Measurements from ENCODE around the gene POU6F1.
A peak's percentile ranks its signal among the peaks of the same experiment; 100 is the strongest.

POU6F1 gene

DNA sequence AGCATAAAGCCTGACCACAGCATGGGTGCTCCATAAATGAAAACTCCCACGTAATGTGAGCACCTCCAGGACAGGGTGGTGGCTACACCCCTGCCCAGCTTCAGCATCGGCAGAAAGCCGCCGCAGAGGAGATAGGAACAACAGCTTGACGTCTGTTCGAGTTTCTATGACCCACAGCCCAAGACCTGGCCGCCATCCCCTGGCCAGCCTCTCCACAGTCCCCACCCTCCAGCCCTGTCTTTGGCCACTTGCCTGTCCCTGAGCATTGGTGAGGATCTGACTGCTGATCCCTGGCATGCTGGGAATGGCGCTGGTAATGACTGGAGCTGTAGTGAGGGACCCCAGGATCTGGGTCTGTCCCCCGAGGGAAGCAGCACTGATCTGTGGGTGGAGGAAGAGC, 21.3 kb downstream of the POU6F1 start:
- DNase-seq = no peak

DNA sequence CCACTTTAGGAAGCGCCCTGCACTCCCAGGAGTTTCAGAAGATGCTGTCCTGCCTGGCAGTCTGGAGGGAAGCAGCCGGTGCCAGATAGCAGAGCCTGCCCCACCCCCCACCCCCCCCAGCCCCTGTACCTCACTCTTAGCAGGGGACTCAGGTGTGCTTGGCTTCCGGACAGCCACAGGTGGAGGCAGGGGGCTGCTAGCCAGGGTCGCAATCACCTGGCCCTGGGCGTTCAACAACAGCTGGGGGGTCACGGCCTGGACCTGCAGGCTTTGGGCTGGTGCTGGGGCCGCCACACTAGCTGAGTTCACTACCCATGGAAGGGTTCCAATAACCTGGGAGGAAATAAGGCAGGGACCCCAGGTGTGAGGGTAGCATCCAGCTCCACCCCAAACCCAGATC, 22.0 kb downstream of the POU6F1 start:
- no peak for DNase-seq

DNA sequence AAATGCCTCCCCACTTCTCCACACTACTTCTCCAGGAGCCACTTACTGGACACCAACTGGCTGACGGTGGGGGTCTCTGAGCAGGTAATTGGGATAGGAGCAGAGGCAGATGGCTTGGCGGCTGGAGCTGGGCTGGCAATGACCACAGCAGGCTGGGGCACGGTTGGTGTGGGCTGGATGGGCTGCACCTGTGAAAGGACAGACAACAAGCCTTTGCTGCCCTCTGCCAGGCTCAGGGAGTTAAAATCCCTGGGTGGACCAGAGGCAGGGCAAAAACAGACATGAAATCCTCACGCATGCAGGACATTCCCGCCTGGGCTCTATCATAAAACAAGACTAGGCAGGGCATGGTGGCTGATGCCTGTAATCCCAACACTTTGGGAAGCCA, 25.6 kb downstream of the POU6F1 start:
- no peak for DNase-seq

DNA sequence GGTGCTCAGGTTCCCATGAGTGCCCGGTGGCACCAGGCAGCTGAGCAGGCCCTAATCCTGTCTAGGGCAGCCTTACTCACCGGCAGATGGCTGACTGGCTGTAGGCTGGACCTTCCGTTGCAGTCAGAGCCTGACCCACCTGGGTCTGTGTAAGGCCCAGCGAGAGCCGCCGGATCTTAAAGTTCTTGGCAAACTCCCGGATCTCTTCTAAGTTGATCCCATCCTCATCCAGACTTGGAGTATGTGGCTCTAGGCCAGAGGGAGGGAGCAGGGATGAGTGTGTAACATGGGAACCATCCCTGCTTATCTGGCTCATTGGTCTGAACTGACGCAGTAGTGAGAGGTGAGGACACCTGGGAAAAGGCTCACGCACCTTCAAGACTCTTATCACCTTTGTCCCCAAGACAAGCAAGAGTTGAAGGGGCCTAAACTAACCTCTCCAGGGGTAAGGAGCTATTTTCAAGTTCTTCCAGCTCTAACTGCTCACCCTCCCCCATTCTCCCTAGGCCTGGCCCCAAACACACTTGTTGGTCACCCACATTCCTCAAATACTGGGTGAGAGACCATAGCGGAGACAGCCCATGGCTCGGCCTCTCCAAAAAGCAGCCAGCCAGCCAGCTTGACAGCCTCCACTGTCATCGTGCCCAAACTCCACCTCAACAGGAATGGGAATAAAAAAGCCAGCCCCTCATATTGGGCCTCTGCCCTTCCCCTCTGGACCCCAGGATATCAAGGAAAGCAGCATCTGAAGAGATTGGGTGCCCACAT, 26.2 kb downstream of the POU6F1 start:
- no peak for DNase-seq

DNA sequence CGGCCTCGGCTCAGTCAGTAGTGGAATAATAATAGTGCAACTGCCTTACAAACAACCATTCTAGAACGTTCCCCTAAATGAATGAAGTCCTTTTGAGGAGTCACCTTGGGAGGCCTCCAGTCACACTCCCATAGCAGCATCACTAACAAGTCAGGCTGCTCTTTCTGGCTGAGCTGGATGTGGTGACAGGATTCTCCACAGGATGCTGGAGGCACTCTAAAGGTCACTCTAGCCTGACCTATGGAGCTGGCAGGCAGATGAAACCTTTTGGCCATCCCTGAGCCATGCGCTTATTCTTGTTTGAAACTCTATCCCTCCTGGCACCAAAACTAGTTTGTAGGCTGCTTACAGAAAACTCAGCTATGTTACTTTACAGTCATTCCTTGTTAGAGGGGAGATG, 27.0 kb downstream of the POU6F1 start:
- no peak for DNase-seq

DNA sequence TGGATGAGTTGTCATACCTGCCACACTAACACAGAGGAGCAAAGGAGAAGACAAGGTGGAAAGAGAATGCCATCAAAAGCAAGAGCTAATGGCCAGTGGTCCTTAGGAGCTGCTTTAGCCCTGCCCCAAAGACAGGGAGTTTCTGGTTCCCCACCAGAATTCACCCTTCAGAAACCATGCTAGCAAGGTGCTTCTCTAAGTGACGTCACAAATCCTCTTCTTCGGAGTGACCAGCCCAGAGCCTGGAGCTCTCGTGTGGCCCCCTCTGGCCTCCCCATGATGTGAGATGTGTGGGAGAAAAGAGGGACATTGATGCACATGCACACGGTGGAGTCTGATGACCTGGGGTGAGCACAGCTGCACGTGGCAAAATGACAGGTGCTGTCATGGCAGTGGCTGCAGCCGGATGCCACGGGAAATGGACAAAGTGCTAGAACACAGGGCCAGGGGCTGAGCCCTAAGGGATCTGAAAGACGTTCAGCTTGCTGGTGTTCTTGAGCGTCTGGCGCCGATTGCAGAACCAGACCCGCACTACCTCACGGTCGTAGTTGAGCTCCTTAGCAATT, 28.0 kb downstream of the POU6F1 start:
- no peak for DNase-seq

DNA sequence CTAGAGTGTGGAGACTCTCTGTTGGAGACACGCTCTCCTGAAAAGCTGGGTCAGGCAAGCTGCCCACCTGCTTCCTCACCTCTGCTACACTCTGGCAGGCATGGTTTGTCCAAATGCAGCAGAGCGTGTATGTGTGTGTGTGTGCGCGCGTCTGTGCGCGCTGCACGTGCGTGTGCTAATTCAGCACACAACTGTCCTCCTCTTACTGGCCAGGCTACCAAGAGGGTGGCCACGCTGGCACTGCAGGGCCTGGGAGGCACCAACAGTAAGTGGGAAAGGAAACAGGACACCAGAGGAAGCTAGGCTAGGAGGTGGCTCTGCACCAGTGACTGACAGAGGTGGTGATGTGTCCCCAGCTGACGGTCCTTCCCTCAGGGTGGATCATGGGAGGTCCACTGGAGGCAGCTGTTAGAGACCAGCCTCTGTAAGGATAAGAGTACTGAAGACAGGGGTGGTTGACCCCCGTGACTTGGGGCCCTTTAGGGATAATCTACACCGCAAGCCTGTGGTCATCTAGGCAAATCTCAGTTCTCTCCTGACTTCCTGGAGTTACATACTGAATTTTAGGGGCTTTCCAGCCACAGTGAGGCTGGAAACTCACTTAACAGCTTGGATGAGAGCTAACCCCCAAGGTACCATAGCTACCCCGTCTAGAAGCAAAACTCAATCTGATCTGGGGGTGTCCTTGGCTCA, 29.4 kb downstream of the POU6F1 start:
- no peak for DNase-seq

DNA sequence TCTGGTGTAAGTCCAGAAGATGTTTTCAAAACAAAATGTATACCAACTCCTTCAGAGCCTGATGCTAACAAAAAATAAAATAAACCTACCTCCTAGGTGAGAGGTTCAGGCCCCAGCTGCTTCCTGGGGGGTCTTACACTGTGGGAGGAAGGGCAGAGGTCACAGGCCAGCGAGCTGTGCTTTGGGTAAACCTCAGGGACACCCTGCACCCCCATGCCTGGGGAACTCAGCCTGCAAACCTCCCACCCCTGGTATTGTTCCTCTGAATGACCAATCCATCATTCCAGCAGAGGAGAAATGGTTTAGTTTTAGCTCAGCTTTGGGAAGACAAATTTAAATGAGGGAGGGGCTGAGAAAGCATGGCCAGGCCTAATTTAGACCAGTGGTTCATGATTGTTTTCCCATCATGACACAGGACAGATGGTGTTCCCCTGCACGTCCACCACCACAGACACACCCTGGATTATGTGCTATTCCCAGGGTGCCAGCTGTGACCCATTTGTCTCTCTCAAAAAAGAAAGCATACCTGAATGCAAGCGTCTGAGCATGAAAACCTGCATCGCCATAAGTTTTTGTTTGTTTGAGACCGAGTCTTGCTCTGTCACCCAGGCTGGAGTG, 30.4 kb downstream of the POU6F1 start:
- no peak for DNase-seq

DNA sequence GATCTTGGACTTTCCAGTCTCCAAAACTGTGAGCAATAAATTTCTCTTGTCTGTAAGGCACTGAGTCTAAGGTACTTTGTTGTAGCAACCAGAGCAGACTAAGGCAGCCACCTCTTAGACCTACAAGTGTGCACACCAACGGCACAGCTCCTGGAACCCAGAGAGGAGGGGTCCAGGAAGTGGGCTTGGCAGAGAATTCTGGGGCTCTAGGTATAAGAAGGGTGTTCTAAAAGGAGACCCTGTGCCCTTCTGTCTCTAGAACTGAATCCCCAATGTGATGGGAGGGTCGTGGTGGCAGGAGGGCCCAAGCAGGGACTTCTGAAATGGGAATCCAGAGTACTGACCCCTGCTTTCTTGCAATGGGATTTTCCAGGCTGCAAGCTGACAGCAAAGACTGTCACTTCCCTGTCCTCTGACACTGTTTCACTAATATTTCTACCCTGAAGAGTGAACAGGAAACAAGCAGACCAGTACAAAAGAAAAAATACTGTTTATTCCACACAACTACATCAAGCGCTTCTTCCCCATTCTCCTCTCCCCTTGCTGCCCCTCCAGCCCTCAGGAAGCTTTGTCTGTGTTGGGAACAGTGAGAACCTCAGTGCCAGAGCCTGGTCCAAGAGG, 31.3 kb downstream of the POU6F1 start:
- no peak for DNase-seq

DNA sequence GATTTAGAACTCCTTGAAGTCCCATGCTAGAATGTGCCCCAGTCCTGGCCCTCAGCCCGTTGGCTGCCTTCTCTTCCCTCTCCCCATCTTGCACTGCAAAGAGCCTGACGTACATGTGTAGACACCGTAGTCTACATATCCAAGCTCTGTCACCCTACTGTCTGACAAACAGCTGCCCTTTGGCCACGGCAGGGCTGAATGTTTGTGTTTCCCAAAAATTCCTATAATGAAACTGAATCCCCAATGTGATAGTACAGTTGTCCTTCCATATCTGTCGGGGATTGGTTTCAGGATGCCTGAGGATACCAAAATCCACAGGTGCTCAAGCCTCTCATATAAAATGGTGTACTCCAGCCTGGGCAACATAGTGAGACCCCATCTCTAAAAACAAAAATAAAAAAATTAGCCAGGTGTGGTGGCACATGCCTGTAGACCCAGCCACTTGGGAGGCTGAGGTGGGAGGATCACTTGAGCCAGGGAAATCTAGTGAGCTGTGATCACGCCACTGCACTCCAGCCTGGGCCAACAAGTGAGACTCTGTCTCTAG, 32.6 kb downstream of the POU6F1 start:
- DNase-seq = no peak

DNA sequence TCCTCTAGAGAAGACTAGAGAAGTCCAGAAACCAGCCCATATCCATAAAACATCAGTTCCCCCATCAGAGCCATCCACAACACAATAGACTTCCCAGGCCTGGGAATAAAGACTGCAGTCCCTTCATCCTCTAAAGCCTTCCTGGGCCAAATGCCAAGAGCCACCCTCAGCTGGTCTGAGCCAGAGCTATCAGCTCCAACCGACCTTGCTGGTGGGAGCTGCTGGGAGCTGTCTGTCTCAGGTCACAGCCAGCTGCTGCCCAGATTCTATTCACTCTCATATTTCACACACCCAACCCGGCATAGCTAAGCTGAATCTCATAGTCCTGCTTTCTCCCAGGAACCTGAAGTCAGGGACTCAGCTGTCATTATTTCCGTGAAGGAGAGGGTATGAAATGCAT, 34.0 kb downstream of the POU6F1 start:
- peak; percentile 58 for DNase-seq

DNA sequence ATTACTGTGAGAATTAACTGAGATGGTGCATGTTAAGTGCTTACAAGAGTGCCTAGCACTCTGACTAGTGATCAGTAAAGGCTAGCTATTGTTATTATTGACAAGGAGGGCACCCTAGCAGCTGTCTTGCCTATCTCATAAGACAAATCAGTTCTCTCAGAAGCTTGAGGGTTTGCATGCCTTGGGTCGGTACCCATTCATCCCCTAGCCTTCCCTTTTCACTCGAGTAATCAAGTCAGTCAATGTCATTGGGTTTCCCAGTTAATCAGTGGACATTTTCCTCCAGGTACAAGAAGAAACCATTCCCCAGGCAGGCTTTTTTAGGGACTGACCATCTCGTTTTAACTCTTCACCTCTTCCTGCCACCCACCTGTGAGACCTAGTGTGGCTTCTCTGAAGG, 34.5 kb downstream of the POU6F1 start:
- no peak for DNase-seq

DNA sequence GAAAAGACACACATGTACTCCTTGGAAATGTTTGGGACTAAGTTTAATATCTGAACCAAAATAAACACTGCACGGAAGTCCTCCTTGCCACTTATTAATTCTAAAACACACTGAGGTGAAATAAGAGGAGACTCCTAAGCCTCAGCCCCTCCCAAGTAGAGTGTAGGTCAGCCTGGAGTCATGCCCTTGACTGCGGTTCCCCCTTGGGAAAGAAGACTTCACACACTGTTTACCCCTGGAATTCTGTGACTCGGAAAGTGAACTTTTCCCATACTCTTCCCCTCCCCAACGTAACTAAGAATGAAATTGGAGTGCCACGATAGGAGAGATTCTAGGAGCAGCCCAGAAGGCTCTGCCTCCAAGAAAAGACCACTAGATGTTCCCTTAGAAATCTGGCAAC, 36.3 kb downstream of the POU6F1 start:
- no peak for DNase-seq

DNA sequence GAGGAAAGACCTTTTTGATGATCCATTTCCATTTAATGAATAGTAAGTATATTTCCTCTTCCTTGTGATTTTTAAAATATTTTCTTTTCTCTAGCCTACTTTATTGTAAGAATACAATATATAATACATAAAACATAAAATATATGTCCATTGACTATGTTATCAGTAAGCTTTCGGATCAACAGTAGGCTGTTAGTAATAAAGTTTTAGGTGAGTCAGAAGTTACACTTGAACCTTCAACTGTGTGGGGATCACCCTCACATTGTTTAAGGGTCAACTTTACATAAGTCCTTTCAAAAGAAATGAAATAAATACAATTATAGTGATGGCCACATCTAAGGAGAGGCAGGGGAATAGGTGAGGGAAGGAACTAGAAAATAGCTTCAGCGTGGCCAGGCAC, 40.0 kb downstream of the POU6F1 start:
- DNase-seq = no peak

DNA sequence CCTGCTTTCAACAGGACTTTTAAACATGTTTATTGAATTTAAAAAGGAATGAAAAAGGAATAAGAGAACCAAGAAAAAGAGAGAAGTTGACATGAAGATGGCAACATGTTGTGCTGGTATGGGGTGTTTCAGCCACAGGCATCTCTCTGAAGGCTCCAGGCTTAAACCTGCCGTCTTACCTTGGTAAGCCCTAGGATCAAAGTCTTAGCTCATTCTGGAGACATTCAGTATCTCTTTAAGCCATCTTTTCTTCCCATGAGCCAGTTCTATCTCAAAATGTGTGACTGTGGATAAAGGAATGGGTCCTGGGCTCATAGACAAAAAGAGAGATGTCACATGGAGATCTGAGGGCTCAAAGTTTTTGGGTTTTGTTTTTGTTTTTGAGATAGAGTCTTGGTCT, 43.4 kb downstream of the POU6F1 start:
- no peak for DNase-seq

DNA sequence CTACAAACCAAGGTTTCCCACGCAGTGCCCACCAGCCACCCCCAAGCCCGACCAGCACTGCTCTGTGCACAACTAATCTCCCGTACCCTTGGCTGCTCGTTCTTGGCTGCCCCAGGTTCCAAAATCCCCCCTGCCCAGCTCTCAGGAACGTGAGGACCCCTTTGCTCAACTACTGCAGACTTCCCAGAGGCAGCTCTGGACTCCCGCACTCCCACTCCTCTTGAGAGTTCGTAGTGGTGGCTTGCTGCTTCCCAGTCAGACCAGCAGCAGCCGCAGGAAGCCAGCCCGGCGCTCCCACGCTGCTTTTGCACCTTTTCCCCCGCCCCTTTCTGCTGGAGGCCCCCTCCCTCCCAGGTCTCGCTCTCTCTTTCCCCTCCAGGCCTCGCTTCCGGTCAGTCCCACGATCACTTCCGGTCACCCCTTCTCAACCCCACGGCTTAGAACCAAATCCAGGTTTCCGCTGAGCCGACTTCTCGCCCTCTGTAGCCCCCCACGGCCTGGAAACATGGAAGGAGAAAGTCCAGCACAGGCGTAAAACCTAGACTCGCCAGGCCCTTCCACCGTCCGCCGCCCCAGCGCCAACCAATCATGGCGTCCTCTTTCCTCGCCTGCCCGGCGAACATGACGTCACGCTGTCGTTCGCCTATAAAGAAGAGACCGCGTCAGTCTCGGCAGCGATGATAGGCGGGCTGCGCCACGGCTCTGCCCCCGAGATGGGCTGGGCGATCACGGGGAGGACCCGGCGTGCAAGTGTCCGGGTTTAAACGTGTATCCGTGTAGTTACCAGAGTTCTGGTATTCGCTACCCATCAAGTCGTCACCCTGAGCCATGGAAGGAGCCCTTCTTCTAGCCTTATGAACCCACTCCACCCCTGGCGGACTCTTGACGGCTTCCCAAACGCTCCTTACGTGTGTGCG, 45.1 kb downstream of the POU6F1 start, which contains the start of gene TFCP2:
Gene TFCP2 (minus strand): TSS at position 621 of the 917 bp plus-strand sequence. CDS start 713 bp downstream, outside the sequence.
- DNase-seq = peak; percentile 97

DNA sequence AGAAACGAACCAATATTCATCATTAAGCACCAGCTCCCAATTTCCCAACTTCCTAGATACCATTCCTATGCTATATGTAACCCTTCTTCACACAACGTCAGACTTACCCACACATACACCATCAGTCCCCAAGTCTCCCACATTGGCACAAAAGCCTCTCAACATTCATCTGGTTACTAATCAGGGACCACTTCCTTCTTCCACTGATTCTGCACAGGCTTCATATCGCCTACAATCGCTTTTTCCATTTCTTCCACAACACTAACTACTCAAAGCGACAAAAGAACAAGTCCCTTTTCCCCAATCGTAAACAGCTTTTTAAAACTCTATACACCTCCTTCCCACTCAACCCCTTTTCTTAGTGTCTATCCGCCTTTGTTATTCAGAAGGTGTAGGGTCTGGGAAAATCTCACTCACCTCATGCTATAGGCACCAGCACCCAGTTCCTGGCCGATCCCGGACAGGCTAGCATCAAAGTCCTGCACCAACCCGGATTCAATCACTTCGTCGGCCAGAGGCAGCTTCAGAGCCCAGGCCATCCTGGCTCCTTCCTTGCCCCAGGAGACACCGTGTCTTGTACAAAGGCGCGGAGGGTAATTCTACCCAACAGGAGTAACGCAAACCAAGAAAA, 45.9 kb downstream of the POU6F1 start:
- no peak for DNase-seq

DNA sequence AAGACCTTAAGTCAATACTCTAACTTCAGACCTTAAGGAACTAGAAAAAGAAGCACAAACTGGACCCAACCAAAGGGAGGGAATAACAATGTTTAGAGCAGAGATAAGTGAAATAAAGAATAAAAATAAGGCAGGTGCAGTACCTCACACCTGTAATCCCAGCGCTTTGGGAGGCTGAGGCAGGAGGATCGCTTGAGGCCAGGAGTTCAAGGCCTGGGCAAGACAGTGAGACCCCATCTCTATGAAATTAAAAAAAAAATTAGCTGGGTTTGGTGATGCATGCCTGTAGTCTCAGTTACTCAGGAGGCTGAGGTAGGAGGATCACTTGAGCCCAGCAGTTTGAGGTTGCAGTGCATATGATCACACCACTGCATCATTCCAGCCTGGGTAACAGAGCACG, 54.1 kb downstream of the POU6F1 start:
- DNase-seq = no peak

DNA sequence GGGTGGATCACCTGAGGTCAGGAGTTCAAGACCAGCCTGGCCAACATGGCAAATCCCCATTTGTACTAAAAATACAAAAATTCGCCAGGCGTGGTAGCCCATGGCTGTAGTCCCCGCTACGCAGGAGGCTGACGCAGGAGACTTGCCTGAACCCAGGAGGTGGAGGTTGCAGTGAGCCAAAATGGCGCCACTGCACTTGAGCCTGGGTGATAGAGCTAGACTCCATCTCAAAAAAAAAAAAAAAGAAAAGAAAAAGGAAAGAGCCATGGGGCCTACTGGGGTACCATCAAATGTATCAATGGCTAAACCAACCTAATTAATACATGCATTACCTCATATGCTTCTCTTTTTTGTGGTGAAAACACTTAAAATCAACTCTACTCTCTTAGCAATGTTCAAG, 55.6 kb downstream of the POU6F1 start:
- no peak for DNase-seq

DNA sequence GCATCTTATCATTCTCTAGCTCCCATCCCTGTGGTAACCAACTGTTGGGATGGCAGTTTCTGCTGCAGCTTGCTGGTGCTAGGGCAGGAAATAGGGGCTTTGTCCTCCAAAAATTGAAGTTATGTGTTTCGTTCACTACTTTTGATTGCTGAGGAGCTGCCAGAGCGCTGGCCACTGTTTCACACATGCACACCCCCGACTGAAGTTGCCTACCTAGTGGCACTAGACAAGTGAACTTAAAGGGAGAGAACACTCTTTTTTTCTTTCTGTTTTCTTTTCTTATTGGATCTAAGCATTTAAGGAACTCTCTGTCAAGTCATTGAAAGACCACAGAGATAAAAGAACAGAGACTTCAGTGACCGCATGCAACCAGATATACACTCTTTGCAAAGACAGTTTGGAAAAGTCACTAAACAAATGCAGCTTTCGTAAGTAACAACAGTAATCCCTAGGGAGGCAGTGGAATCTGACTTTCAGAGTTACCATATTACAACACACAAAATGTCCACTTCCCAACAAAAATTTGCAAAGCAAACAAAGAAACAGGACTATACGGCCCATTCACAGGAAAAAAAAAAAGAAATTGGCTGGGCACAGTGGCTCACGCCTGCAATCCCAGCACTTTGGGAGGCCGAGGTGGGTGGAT, 56.9 kb downstream of the POU6F1 start:
- no peak for DNase-seq

DNA sequence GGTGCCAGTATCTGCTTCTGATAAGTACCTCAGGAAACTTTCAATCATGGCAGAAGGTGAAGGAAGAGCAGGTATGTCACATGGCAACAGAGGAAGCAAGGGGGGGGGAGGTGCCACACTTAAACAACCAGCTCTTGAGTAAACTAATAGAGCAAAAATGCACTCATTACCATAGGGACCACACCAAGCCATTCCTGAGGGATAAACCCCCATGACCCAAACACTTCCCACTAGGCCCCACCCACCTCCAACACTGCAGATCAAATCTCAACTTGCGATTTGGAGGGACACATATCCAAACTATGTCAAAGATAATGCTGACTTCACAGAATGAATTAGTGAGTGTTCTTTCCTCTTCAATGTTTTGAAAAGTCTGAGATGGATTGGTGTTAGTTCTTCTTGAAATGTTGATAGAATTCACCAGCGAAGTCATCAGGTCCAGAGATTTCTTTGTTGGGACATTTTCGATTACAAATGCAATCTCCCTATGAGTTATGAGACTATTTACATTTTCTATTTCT, 61.6 kb downstream of the POU6F1 start:
- no peak for DNase-seq

All from right forelimb (tissue), 1 donor.